GM19463 (cell line): Measurements from ENCODE around the gene PRPF6.
"Not testable (repeated sequence)": the region's sequence is repeated elsewhere in the genome, so short reads cannot be mapped to it uniquely, and the experiment has no call there.

Experiments used
- ATAC-seq: cut with Tn5 transposase; IDR thresholded peaks from one replicate; pipeline ENCODE4 v1.9.1; 2021; ENCODE audit warnings: mild to moderate bottlenecking, moderate library complexity; ENCODE audit not compliant: unreplicated experiment

The PRPF6 gene

GRCh38 chr20:64010711-64011237 lies 29.8 kb downstream of the PRPF6 start:
- ATAC-seq: no peak

- no peak for ATAC-seq
These were observed 30.4 kb downstream of the PRPF6 start for GRCh38 chr20:64011366-64011779.

- ATAC-seq: not testable (repeated sequence)
These were observed 31.6 kb downstream of the PRPF6 start for GRCh38 chr20:64012385-64013154.

GRCh38 chr20:64015635-64016034 lies 34.7 kb downstream of the PRPF6 start:
- ATAC-seq: no peak

- no peak for ATAC-seq
These were observed 40.4 kb downstream of the PRPF6 start for GRCh38 chr20:64021124-64021975.

GRCh38 chr20:64022671-64023360 lies 41.9 kb downstream of the PRPF6 start:
- ATAC-seq: no peak

GRCh38 chr20:64023361-64024140 lies 42.6 kb downstream of the PRPF6 start:
- no peak for ATAC-seq

GRCh38 chr20:64024141-64024990 lies 43.4 kb downstream of the PRPF6 start:
- ATAC-seq: no peak

- ATAC-seq: no peak
These were observed 44.3 kb downstream of the PRPF6 start for GRCh38 chr20:64025101-64025825.

- ATAC-seq: no peak
These were observed 45.0 kb downstream of the PRPF6 start for GRCh38 chr20:64025826-64026412.

GRCh38 chr20:64027981-64028685 lies 47.2 kb downstream of the PRPF6 start:
- ATAC-seq: no peak

GRCh38 chr20:64029293-64030117 lies 48.6 kb downstream of the PRPF6 start:
- ATAC-seq: no peak

GRCh38 chr20:64030371-64031134 lies 49.6 kb downstream of the PRPF6 start:
- no peak for ATAC-seq

- no peak for ATAC-seq
These were observed 50.9 kb downstream of the PRPF6 start for GRCh38 chr20:64031822-64032314.

- no peak for ATAC-seq
These were observed 52.0 kb downstream of the PRPF6 start for GRCh38 chr20:64032706-64033624.
